Osteoblast (primary cell): ENCODE data around the gene LENG8. TPM values are rescaled to one million over a fixed set of nuclear protein-coding genes. Genes with fewer than 3 reads are reported as not detected.

Source experiments
- DNase-seq: peaks from one replicate; pipeline ENCODE4 v3.0.0; 2011; ENCODE audit warnings: low spot score, mixed read lengths; ENCODE audit not compliant: insufficient read length; ENCODE audit errors: missing footprints
- H2AFZ ChIP-seq: 2 replicates; pipeline ENCODE4 v1.6.0; 2011; ENCODE audit warnings: mild to moderate bottlenecking, low read length
- H3K27ac ChIP-seq: 2 replicates; pipeline ENCODE4 v1.5.1; 2011; ENCODE audit warnings: mild to moderate bottlenecking, low read depth, low read length, moderate library complexity
- H3K27me3 ChIP-seq: 2 replicates; pipeline ENCODE4 v1.6.0; 2012; ENCODE audit warnings: mild to moderate bottlenecking, control low read depth, inconsistent platforms, low read length, moderate library complexity; ENCODE audit not compliant: insufficient read depth
- H3K36me3 ChIP-seq: 2 replicates; pipeline ENCODE4 v1.5.1; 2011; ENCODE audit warnings: mild to moderate bottlenecking, low read length, control low read depth, moderate library complexity; ENCODE audit not compliant: insufficient read depth
- H3K4me1 ChIP-seq: 2 replicates; pipeline ENCODE4 v1.5.1; 2011; ENCODE audit warnings: mild to moderate bottlenecking, low read length, control low read depth, moderate library complexity; ENCODE audit not compliant: insufficient read depth
- H3K4me2 ChIP-seq: 2 replicates; pipeline ENCODE4 v1.6.0; 2011; ENCODE audit warnings: mild to moderate bottlenecking, low read length; ENCODE audit not compliant: insufficient read depth
- H3K4me3 ChIP-seq: fragments of 200-600 bp; sonication (generic); 3 replicates; pipeline ENCODE4 v1.5.1; 2012; ENCODE audit warnings: mild to moderate bottlenecking, low read length, inconsistent platforms; ENCODE audit not compliant: insufficient read depth
- H3K79me2 ChIP-seq: 2 replicates; pipeline ENCODE4 v1.6.0; 2012; ENCODE audit warnings: mild to moderate bottlenecking, low read length, control low read depth, inconsistent platforms; ENCODE audit not compliant: insufficient read depth
- H3K9me3 ChIP-seq: 2 replicates; pipeline ENCODE4 v1.5.1; 2011; ENCODE audit warnings: low read depth, low read length, control low read depth
- H4K20me1 ChIP-seq: 2 replicates; pipeline ENCODE4 v1.6.0; 2012; ENCODE audit warnings: mild to moderate bottlenecking, low read length, control low read depth; ENCODE audit not compliant: insufficient read depth
- total RNA-seq: library from RNA; depleted of rRNA; stranded (reverse); fragments of >200 nt; gene quantifications from 2 replicates; pipeline ENCODE4 v1.2.3, GENCODE V29; 2012
- TF ChIP-seq, protein P1 (sequence below): IDR thresholded peaks from 2 replicates; pipeline ENCODE4 v1.5.1; 2011; ENCODE audit warnings: mild to moderate bottlenecking, low read depth, low read length, moderate library complexity; ENCODE audit errors: extremely low read depth

The LENG8 gene
- total RNA-seq, 1 donor = 42.3 TPM

DNA sequence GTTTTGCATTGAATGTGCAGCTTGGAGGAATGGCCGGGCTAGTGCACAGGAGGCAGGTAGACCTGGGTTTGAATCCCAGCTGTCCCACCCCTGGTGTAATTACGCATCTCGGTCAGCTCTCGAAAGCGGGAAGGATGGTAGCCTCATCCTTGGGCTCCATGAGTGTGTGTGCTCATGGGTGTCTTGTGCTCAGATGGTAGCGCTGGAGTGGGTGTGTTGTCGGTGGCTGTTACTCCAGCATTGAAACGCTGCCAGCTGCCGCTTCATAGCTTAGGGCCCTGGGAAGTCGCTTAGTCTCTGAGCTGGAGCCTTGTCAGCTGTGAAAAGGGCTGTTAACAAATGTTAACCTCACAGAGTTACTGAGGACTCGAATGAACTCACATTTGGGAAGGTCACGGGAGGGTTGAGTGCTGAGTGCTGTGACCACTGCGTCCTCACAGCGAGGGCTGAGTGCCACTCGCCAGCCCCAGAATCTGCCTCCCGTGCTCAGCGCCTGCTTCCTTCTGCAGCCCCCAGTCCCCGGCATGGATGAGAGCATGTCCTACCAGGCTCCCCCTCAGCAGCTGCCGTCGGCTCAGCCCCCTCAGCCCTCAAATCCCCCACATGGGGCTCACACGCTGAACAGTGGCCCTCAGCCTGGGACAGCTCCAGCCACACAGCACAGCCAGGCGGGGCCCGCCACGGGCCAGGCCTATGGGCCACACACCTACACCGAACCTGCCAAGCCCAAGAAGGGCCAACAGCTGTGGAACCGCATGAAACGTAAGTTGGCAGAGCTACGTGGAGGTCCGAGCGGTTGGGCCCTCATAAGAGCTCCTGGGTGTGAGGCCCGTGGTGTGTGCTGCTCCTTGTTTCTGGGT is 5.2 kb downstream of the LENG8 start:
- Histone ChIP-seq H4K20me1 (peaks cover 88% of the 10 kb centered on the region), H3K79me2 (peaks cover 96% of the 10 kb centered on the region), H3K27me3 (no peaks in the 10 kb centered on the region), H3K4me3 (no peak overlapping the region), H3K9me3 (no peaks in the 10 kb centered on the region), H3K36me3 (peaks cover 75% of the 10 kb centered on the region), H3K4me2 (no peak overlapping the region), H3K4me1 (peaks cover 18% of the 10 kb centered on the region), H3K27ac (no peak overlapping the region), H2AFZ (no peak overlapping the region)
- TF ChIP-seq, protein P1, sequence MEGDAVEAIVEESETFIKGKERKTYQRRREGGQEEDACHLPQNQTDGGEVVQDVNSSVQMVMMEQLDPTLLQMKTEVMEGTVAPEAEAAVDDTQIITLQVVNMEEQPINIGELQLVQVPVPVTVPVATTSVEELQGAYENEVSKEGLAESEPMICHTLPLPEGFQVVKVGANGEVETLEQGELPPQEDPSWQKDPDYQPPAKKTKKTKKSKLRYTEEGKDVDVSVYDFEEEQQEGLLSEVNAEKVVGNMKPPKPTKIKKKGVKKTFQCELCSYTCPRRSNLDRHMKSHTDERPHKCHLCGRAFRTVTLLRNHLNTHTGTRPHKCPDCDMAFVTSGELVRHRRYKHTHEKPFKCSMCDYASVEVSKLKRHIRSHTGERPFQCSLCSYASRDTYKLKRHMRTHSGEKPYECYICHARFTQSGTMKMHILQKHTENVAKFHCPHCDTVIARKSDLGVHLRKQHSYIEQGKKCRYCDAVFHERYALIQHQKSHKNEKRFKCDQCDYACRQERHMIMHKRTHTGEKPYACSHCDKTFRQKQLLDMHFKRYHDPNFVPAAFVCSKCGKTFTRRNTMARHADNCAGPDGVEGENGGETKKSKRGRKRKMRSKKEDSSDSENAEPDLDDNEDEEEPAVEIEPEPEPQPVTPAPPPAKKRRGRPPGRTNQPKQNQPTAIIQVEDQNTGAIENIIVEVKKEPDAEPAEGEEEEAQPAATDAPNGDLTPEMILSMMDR = no peak
- peak; percentile 76 for DNase-seq

DNA sequence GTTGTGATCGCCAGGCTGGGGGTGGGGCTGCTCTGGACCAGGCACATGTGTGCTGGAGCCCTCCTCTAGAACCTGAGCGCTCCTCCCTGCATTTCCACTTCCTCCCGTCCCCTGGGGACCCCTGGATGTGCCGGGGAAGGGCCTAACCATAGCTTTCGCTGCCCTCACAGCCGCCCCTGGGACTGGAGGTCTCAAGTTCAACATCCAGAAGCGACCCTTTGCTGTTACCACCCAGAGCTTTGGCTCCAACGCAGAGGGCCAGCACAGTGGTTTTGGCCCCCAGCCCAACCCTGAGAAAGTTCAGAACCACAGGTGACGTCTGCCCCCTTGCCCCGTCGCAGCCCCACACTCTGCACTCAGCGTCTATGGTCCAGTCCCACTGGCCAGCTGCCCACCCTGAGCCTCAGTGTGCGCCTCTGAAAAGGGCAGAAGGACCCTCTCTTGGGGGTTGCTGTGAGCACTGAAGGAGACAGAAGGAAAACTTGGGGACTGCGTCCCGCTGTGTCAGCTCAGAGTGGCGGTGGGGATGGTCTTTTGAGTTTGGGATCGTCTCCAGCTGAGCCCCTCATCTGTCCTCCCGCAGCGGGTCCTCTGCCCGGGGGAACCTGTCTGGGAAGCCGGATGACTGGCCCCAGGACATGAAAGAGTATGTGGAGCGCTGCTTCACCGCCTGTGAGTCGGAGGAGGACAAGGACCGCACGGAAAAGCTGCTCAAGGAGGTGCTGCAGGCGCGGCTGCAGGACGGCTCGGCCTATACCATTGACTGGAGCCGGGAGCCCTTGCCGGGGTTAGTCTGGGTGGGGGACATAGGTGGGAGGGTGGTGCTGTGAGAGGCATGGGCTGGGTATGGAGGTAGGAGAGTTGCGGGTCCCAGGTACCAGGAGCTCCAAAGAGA is 6.0 kb downstream of the LENG8 start:
- H4K20me1 ChIP-seq = peaks cover 89% of the 10 kb centered on the region
- H3K4me2 ChIP-seq = no peak overlapping the region
- peaks cover 83% of the 10 kb centered on the region for H3K36me3 ChIP-seq
- H3K9me3 ChIP-seq = no peaks in the 10 kb centered on the region
- H3K79me2 ChIP-seq = peaks cover 96% of the 10 kb centered on the region
- H2AFZ ChIP-seq = no peak overlapping the region
- H3K27me3 ChIP-seq = no peaks in the 10 kb centered on the region
- H3K4me3 ChIP-seq = no peak overlapping the region
- TF ChIP-seq, protein P1 = no peak
- no peak overlapping the region for H3K27ac ChIP-seq
- DNase-seq = peak; percentile 70
- H3K4me1 ChIP-seq = peaks cover 18% of the 10 kb centered on the region

DNA sequence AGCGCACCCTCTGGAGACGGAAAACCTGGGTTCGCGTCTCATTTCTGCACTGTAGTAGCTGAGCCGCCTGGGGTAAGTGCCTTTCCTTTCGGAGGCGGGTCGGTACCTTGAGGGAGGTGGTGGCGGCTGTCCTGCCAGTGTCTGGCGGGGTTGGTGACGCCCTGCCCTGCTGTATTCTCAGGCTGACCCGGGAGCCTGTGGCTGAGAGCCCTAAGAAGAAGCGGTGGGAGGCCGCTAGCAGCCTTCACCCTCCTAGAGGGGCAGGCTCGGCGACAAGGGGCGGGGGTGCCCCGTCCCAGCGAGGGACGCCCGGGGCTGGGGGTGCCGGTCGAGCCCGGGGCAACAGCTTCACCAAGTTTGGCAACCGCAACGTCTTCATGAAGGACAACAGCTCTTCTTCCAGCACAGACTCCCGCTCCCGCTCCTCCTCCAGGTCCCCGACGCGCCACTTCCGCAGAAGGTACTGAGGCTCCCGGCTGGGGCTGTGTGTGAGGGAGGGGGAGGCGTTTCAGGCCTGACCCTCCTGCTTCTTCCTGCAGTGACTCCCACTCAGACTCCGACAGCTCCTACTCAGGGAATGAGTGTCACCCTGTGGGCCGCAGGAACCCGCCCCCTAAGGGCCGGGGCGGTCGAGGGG is 6.9 kb downstream of the LENG8 start:
- Histone ChIP-seq H3K4me2 (no peak overlapping the region), H3K4me1 (peaks cover 11% of the 10 kb centered on the region), H2AFZ (no peak overlapping the region), H4K20me1 (peaks cover 83% of the 10 kb centered on the region), H3K4me3 (no peak overlapping the region), H3K36me3 (peaks cover 86% of the 10 kb centered on the region), H3K27me3 (no peaks in the 10 kb centered on the region), H3K9me3 (no peaks in the 10 kb centered on the region), H3K79me2 (peaks cover 93% of the 10 kb centered on the region), H3K27ac (no peak overlapping the region)
- TF ChIP-seq, protein P1 = no peak
- DNase-seq = peak; percentile 63
